ENCODE measurements around the gene STOM.

The STOM gene

DNA sequence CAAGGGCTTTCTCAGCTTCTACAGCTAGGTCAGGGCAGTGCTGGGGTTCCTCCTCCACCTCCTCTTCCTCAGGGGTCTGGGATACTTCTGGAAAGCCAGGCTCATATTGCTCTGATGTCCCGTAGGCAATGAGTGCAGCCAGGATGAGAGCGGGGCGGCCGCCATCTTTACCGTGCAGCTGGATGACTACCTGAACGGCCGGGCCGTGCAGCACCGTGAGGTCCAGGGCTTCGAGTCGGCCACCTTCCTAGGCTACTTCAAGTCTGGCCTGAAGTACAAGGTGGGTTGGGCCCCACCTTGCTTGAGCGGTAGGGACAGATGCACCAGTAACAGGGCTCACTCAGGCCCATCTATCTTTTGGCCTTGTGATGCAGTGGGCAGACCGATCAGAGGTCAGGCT is 67.3 kb downstream of the STOM start:
- Histone ChIP-seq H3K27me3 (ENCODE audit: control insufficient read depth in 1 of 2, insufficient read depth in 2 of 2, low read length in 2 of 2) (no peaks in the 10 kb centered on the region), H3K27ac (ENCODE audit: low read depth, low read length) (no peak overlapping the region), H3K4me3 (ENCODE audit: low read depth in 1 of 2, low read length in 2 of 2) (no peak overlapping the region), H3K9ac (ENCODE audit: low read depth in 1 of 2, low read length in 2 of 2) (no peak overlapping the region), H3K9me3 (ENCODE audit: control insufficient read depth in 1 of 2, low read length in 2 of 2) (no peaks in the 10 kb centered on the region), H3K36me3 (ENCODE audit: control insufficient read depth in 1 of 2, insufficient read depth in 2 of 2, low read length in 2 of 2) (peaks cover 11 to 38% of the 10 kb centered on the region in 2 donors), H3K4me1 (ENCODE audit: control insufficient read depth in 1 of 2, insufficient read depth in 2 of 2, low read length in 2 of 2) (peaks cover 27 to 41% of the 10 kb centered on the region in 2 donors)

DNA sequence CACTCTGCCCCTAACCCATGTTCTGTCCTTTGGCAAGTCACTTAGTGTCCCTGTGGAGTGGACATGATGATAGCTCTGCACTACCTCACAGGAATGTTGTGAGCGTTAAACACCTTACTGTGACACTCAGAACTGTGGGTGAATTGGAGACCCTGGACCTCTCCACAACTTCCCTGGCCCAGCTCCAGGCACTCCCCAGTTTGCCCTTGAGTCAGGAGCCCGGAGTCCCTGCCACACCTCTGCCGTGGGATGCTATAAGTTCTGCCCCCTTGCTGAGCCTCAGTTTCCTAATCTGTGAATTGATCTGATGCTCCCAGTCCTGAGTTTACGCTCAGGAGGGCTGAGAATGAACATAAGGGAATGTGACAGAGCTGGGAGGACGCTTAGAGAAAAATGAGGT is 67.7 kb downstream of the STOM start:
- Histone ChIP-seq H3K9me3 (ENCODE audit: control insufficient read depth in 1 of 2, low read length in 2 of 2) (no peaks in the 10 kb centered on the region), H3K27me3 (ENCODE audit: control insufficient read depth in 1 of 2, insufficient read depth in 2 of 2, low read length in 2 of 2) (no peaks in the 10 kb centered on the region), H3K4me3 (ENCODE audit: low read depth in 1 of 2, low read length in 2 of 2) (no peak overlapping the region), H3K9ac (ENCODE audit: low read depth in 1 of 2, low read length in 2 of 2) (no peak overlapping the region), H3K27ac (ENCODE audit: low read depth, low read length) (no peak overlapping the region), H3K4me1 (ENCODE audit: control insufficient read depth in 1 of 2, insufficient read depth in 2 of 2, low read length in 2 of 2) (peaks cover 27 to 41% of the 10 kb centered on the region in 2 donors), H3K36me3 (ENCODE audit: control insufficient read depth in 1 of 2, insufficient read depth in 2 of 2, low read length in 2 of 2) (peaks cover 9 to 34% of the 10 kb centered on the region in 2 donors)

DNA sequence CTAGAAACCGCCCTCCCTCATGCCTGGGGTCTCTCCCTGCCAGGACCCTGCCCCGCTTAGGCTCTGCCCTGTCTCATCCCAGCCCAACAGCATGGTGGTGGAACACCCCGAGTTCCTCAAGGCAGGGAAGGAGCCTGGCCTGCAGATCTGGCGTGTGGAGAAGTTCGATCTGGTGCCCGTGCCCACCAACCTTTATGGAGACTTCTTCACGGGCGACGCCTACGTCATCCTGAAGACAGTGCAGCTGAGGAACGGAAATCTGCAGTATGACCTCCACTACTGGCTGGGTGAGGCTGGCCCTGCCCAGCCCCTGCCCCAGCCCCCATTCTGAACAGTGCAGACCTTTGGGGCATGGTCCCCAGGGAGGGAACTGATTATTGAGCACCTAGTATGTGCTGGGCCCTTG is 68.2 kb downstream of the STOM start:
- peaks cover 27 to 41% of the 10 kb centered on the region in 2 donors for H3K4me1 ChIP-seq (ENCODE audit: control insufficient read depth in 1 of 2, insufficient read depth in 2 of 2, low read length in 2 of 2)
- peaks cover 9 to 33% of the 10 kb centered on the region in 2 donors for H3K36me3 ChIP-seq (ENCODE audit: control insufficient read depth in 1 of 2, insufficient read depth in 2 of 2, low read length in 2 of 2)
- H3K4me3 ChIP-seq (ENCODE audit: low read depth in 1 of 2, low read length in 2 of 2) = no peak overlapping the region
- H3K27me3 ChIP-seq (ENCODE audit: control insufficient read depth in 1 of 2, insufficient read depth in 2 of 2, low read length in 2 of 2) = no peaks in the 10 kb centered on the region
- no peak overlapping the region for H3K27ac ChIP-seq (ENCODE audit: low read depth, low read length)
- H3K9ac ChIP-seq (ENCODE audit: low read depth in 1 of 2, low read length in 2 of 2) = no peak overlapping the region
- no peaks in the 10 kb centered on the region for H3K9me3 ChIP-seq (ENCODE audit: control insufficient read depth in 1 of 2, low read length in 2 of 2)

DNA sequence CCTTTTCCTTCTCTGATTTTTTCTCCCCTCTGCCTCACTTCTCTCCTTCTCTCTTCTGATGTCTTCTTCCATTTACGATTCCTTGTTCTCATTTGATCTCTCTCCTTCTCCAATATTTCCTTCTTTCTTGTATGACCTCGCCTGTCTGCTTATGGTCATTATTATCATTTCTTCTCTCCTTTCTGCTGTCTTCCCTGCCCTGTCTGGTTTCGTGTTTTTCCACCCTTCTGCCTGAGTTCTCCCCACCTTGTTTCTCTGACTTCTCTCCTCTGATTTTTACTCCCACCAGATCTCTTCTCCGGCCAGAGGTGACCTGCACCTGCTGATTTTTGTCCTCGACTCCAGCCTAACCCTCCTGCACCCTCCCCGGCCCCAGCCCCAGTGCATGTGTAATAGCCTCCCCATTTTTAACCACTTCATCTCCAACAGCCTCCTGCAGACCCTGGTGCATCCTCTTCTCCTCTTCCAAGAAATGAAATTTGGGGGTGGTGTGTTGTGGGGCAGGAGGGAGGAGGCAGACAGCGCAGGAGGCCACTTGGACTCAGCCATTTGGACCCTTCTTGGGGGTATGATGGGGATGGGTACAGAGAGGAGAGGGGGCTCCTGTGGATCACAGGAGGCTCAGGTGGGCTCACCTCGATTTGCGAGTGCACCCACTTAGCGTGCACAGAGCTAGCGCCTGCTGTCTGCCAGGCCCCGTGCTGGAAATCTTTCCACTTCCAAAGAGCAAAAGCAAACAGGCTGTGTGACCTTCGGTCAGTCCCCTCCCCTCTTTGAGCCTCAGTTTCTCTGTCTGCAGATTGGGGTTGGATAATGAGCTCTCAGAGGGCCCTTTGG is 69.5 kb downstream of the STOM start:
- Histone ChIP-seq H3K27me3 (ENCODE audit: control insufficient read depth in 1 of 2, insufficient read depth in 2 of 2, low read length in 2 of 2) (no peaks in the 10 kb centered on the region), H3K27ac (ENCODE audit: low read depth, low read length) (no peak overlapping the region), H3K4me1 (ENCODE audit: control insufficient read depth in 1 of 2, insufficient read depth in 2 of 2, low read length in 2 of 2) (peaks cover 34 to 45% of the 10 kb centered on the region in 2 donors), H3K9ac (ENCODE audit: low read depth in 1 of 2, low read length in 2 of 2) (peak overlapping the region; percentile 31 to 57), H3K36me3 (ENCODE audit: control insufficient read depth in 1 of 2, insufficient read depth in 2 of 2, low read length in 2 of 2) (peaks cover 9 to 33% of the 10 kb centered on the region in 2 donors), H3K4me3 (ENCODE audit: low read depth in 1 of 2, low read length in 2 of 2) (peak overlapping the region; percentile 49 to 72), H3K9me3 (ENCODE audit: control insufficient read depth in 1 of 2, low read length in 2 of 2) (no peaks in the 10 kb centered on the region)

DNA sequence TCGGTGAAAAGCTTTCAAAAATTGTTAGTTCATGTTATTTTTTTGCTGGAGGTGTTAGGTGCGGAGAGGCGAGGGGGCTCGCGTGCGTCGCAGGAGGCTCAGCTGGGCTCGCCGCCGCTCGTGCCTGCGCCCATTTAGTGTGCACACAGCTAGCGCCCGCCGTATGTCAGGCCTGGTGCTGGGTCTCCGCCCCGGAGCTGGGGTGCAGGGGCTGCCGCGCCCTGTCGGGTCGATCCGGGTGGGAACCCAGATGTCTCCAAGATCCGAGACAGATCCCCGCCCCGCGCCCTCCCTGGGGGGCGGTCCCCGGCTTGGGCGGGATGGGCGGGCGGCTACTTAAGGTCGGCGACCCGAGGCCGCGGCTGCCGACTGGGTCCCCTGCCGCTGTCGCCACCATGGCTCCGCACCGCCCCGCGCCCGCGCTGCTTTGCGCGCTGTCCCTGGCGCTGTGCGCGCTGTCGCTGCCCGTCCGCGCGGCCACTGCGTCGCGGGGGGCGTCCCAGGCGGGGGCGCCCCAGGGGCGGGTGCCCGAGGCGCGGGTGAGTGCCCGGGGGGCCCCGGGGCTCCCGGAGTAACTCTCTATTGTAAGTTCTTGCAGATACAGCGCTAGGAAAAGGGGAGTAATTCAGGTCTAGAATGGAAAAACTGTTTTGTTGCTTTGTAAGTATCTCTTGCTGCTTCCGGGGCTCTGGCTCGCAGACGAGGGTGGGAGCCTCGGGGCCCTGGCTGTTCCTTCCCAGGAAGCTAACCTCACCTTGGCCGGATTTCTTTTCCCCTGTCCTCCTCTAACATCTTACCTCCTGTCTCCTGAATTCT is 70.4 kb downstream of the STOM start:
- no peaks in the 10 kb centered on the region for H3K9me3 ChIP-seq (ENCODE audit: control insufficient read depth in 1 of 2, low read length in 2 of 2)
- no peaks in the 10 kb centered on the region for H3K27me3 ChIP-seq (ENCODE audit: control insufficient read depth in 1 of 2, insufficient read depth in 2 of 2, low read length in 2 of 2)
- H3K9ac ChIP-seq (ENCODE audit: low read depth in 1 of 2, low read length in 2 of 2) = peak overlapping the region; percentile 31 to 57
- H3K4me3 ChIP-seq (ENCODE audit: low read depth in 1 of 2, low read length in 2 of 2) = peak overlapping the region; percentile 65 to 72
- H3K4me1 ChIP-seq (ENCODE audit: control insufficient read depth in 1 of 2, insufficient read depth in 2 of 2, low read length in 2 of 2) = peaks cover 35 to 43% of the 10 kb centered on the region in 2 donors
- peak overlapping the region; percentile 51 for H3K27ac ChIP-seq (ENCODE audit: low read depth, low read length)
- H3K36me3 ChIP-seq (ENCODE audit: control insufficient read depth in 1 of 2, insufficient read depth in 2 of 2, low read length in 2 of 2) = peaks cover 9 to 26% of the 10 kb centered on the region in 2 donors

DNA sequence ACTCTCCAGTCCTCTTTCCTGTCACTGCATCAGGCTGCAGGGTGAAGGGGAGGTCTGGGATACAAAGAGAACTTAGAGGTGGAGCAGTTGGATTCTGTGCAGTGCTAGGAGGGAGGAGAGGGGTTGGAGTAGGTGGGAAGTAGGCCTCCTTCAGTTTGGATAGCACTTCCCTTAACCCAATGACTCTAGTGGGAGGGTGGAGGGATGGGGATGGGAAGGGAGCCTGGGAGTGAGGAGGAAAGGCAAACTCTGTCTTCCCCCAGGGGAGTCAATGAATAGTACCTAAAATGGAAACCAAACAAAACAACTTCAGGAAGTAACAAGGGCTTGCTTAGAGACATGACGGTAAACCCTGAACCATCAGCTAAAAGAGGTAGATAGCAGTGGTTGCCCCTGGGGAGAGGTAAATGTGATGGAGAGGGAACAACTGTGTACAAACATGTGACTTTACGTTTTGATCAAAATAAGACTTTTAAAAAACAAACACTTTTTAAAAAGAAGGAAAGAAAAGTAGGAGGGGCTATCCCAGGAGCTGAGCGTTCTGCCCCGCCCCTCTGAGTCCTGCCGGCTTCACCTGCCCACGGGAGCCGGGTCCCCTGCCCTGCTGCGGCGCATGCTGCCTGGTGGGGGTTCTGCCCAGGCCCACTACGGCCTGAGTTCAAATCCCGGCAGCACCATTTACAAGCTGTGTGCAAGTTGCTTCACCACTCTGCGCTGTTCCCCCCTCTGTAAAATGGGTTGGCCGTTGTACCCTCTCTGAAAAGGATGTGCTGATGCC is 71.2 kb downstream of the STOM start:
- H3K9me3 ChIP-seq (ENCODE audit: control insufficient read depth in 1 of 2, low read length in 2 of 2) = no peaks in the 10 kb centered on the region
- peaks cover 31 to 35% of the 10 kb centered on the region in 2 donors for H3K4me1 ChIP-seq (ENCODE audit: control insufficient read depth in 1 of 2, insufficient read depth in 2 of 2, low read length in 2 of 2)
- peak overlapping the region; percentile 51 for H3K27ac ChIP-seq (ENCODE audit: low read depth, low read length)
- H3K4me3 ChIP-seq (ENCODE audit: low read depth in 1 of 2, low read length in 2 of 2) = peak overlapping the region; percentile 65 to 72
- H3K36me3 ChIP-seq (ENCODE audit: control insufficient read depth in 1 of 2, insufficient read depth in 2 of 2, low read length in 2 of 2) = peaks cover under 1 to 18% of the 10 kb centered on the region in 2 donors
- H3K9ac ChIP-seq (ENCODE audit: low read depth in 1 of 2, low read length in 2 of 2) = peak overlapping the region; percentile 23 to 55
- no peaks in the 10 kb centered on the region for H3K27me3 ChIP-seq (ENCODE audit: control insufficient read depth in 1 of 2, insufficient read depth in 2 of 2, low read length in 2 of 2)

DNA sequence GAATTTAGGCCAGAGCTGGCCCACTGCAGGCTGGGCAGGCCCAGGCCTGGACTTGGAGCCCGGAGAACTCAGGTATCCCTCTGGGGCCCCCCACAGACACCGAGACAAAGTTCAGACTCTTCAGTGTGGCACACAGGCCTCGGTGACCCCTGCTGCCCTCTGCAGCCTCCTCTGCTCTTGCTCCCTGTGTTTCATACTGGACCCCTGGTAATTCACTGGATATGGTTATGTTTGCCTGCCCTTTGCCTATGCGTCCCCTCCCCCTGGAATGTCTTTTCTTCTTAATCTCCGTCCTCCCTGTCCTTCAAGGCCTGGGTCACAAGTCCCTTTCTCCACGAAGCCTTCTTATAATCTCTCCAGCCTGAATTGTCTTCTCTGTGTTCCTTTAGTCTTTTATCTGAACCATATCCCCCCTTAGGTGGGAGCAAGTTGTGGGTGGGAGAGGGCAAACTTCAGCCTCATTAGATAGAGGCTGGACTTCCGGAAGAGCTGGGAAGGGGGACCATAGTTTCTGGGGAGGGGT is 72.0 kb downstream of the STOM start:
- peaks cover 0 to 10% of the 10 kb centered on the region in 2 donors for H3K36me3 ChIP-seq (ENCODE audit: control insufficient read depth in 1 of 2, insufficient read depth in 2 of 2, low read length in 2 of 2)
- H3K9ac ChIP-seq (ENCODE audit: low read depth in 1 of 2, low read length in 2 of 2) = peak overlapping the region in 1 of 2 donors; percentile 6
- H3K4me3 ChIP-seq (ENCODE audit: low read depth in 1 of 2, low read length in 2 of 2) = no peak overlapping the region
- peaks cover 23 to 28% of the 10 kb centered on the region in 2 donors for H3K4me1 ChIP-seq (ENCODE audit: control insufficient read depth in 1 of 2, insufficient read depth in 2 of 2, low read length in 2 of 2)
- H3K27me3 ChIP-seq (ENCODE audit: control insufficient read depth in 1 of 2, insufficient read depth in 2 of 2, low read length in 2 of 2) = no peaks in the 10 kb centered on the region
- no peak overlapping the region for H3K27ac ChIP-seq (ENCODE audit: low read depth, low read length)
- no peaks in the 10 kb centered on the region for H3K9me3 ChIP-seq (ENCODE audit: control insufficient read depth in 1 of 2, low read length in 2 of 2)

DNA sequence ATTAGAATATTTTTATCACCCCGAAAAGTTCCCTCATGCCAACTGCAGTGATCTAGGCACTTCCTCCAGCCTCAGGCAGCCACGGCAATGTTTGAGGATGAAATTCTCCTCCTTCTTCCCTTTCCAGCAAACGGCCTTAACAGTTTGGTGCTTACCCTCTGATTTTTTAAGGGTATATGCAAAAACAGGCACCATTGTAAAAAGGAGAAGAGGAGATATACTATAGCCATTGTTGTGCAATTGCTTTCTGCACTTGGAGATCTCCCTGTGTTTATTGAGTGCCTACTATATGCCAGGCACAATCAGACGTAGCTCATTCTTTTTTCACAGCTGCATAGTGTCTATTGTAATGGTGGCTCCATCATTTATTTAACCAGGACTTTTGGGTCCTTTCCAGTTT is 72.7 kb downstream of the STOM start:
- H3K4me3 ChIP-seq (ENCODE audit: low read depth in 1 of 2, low read length in 2 of 2) = no peak overlapping the region
- no peak overlapping the region for H3K27ac ChIP-seq (ENCODE audit: low read depth, low read length)
- no peaks in the 10 kb centered on the region for H3K9me3 ChIP-seq (ENCODE audit: control insufficient read depth in 1 of 2, low read length in 2 of 2)
- H3K36me3 ChIP-seq (ENCODE audit: control insufficient read depth in 1 of 2, insufficient read depth in 2 of 2, low read length in 2 of 2) = peaks cover 0 to 4% of the 10 kb centered on the region in 2 donors
- H3K4me1 ChIP-seq (ENCODE audit: control insufficient read depth in 1 of 2, insufficient read depth in 2 of 2, low read length in 2 of 2) = peaks cover 20 to 28% of the 10 kb centered on the region in 2 donors
- no peaks in the 10 kb centered on the region for H3K27me3 ChIP-seq (ENCODE audit: control insufficient read depth in 1 of 2, insufficient read depth in 2 of 2, low read length in 2 of 2)
- H3K9ac ChIP-seq (ENCODE audit: low read depth in 1 of 2, low read length in 2 of 2) = no peak overlapping the region

DNA sequence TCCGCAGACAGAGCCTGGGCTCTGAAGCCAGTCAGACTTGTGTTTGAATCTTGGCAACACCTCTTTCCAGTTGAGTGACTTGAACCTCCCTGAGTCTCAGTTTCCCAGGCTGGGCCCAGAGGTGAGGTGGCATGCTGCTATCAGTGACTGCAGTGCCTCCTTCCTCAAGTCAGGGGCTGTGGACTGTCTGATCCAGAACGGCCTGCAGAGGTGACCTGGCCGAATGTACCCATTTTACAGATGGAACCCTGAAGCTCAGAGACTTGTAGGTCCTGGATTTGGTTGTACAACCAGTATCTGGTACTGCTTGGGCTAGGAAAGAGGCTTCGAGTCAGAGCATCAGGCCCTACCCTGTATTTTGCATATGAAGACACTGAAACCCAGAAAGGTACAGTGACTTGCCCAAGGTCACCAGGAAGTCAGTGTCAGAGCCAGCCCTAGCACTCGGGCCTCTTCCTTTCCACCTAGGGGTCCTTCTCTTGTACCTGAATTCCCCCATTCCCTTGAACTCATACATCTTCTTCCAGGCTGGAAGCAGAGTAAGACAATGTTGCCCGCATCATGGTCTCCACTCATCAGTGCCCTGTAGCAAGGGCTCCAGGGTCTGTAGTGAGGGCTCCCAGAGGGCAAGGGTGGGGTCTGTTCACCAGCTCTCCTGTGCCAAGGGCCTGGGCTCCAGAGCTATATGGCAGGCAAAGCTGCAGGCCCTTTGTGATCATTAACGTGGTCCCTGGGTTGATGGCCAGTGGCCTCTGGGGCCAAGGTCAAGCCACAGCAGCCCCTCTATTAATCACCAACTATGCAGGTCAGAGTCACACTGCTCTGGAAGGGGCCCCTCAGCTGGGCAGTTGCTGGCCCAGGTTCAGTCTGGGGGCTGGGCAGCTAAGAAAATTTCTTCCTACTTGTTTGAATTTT is 73.6 kb downstream of the STOM start:
- Histone ChIP-seq H3K9ac (ENCODE audit: low read depth in 1 of 2, low read length in 2 of 2) (no peak overlapping the region), H3K36me3 (ENCODE audit: control insufficient read depth in 1 of 2, insufficient read depth in 2 of 2, low read length in 2 of 2) (no peaks in the 10 kb centered on the region), H3K27me3 (ENCODE audit: control insufficient read depth in 1 of 2, insufficient read depth in 2 of 2, low read length in 2 of 2) (no peaks in the 10 kb centered on the region), H3K9me3 (ENCODE audit: control insufficient read depth in 1 of 2, low read length in 2 of 2) (no peaks in the 10 kb centered on the region), H3K27ac (ENCODE audit: low read depth, low read length) (peak overlapping the region; percentile 68), H3K4me3 (ENCODE audit: low read depth in 1 of 2, low read length in 2 of 2) (no peak overlapping the region), H3K4me1 (ENCODE audit: control insufficient read depth in 1 of 2, insufficient read depth in 2 of 2, low read length in 2 of 2) (peaks cover 20 to 26% of the 10 kb centered on the region in 2 donors)
